ENCODE measurements around the gene HDDC2.

DNA sequence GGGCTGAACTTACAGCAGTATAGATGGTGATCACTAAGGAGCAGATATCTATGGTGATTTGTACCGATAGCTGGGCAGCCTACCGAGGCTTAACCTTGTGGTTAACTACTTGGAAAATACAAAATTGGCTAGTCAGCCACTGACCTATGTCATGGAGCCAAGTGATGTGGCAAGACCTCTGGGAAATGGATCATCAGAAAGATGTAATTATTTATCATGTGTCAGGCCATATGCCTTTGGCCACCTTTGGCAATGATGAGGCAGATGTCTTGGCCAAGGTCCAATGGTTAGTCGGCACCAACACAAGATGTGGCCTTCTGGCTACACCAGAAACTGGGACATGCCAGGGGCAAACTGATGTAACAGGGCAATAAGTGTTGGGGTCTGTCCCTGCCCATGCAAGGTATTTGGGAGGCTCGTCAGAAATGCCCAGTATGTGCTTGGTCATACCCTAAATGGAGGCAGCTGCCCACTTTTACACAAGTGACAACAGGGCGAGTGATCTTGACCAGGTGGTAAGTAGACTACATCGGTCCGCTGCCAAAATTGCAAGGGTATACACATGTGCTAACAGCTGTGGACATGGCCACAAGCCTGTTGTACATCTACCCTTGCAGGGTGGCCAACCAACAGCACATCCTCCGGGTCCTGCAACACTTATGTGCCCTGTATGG lies 30.1 kb downstream of the HDDC2 start:
- TF ChIP-seq CTCF (IDR thresholded peaks at IDR 0.05) (no peak), POLR2A (IDR thresholded peaks at IDR 0.05) (no peak)

Data from heart left ventricle (tissue), 13 donors.